GM06990 (cell line): Measurements from ENCODE around the gene CMTR2.
"Not testable (repeated sequence)": the region's sequence is repeated elsewhere in the genome, so short reads cannot be mapped to it uniquely, and the experiment has no call there.

Source experiments
- DNase-seq: peaks from one replicate; pipeline ENCODE4 v3.0.0-alpha.2; 2011; ENCODE audit not compliant: insufficient read length; ENCODE audit errors: extremely low read depth
- H3K27me3 ChIP-seq: replicated peaks from 2 replicates; pipeline ENCODE4 v1.6.0; 2011; ENCODE audit warnings: low read length; ENCODE audit not compliant: control insufficient read depth, insufficient read depth
- H3K36me3 ChIP-seq: 2 replicates; pipeline ENCODE4 v1.5.1; 2011; ENCODE audit warnings: low read length; ENCODE audit not compliant: control insufficient read depth, insufficient read depth
- H3K4me3 ChIP-seq: replicated peaks from 2 replicates; pipeline ENCODE4 v1.5.1; 2011; ENCODE audit warnings: low read depth, mild to moderate bottlenecking, control low read depth, low read length
- CTCF ChIP-seq: IDR thresholded peaks from 2 replicates; pipeline ENCODE4 v1.5.1; 2011; ENCODE audit warnings: low read length, control low read depth, mild to moderate bottlenecking, inconsistent platforms; ENCODE audit not compliant: insufficient read depth, poor library complexity, severe bottlenecking

Gene CMTR2

GRCh38 chr16:71297341-71297634, 8.1 kb upstream of the CMTR2 start:
- no peaks in the 10 kb centered on the region; the same call in none of the 2 replicates for H3K27me3 ChIP-seq
- no peak for TF ChIP-seq CTCF
- DNase-seq: no peak

GRCh38 chr16:71296584-71297340, 7.6 kb upstream of the CMTR2 start:
- H3K4me3 ChIP-seq: no peak overlapping the region
- H3K36me3 ChIP-seq: no peaks in the 10 kb centered on the region
- no peak for DNase-seq
- TF ChIP-seq CTCF: no peak
- no peaks in the 10 kb centered on the region; the same call in none of the 2 replicates for H3K27me3 ChIP-seq

More at GRCh38 chr16:71297341-71297634, 8.1 kb upstream of the CMTR2 start:
- H3K36me3 ChIP-seq: no peaks in the 10 kb centered on the region
- no peak overlapping the region for H3K4me3 ChIP-seq

- TF ChIP-seq CTCF: no peak
- Histone ChIP-seq H3K36me3 (no peaks in the 10 kb centered on the region), H3K27me3 (no peaks in the 10 kb centered on the region), H3K4me3 (no peak overlapping the region)
- no peak for DNase-seq
Measured at GRCh38 chr16:71295950-71296349, 6.7 kb upstream of the CMTR2 start.

DNA sequence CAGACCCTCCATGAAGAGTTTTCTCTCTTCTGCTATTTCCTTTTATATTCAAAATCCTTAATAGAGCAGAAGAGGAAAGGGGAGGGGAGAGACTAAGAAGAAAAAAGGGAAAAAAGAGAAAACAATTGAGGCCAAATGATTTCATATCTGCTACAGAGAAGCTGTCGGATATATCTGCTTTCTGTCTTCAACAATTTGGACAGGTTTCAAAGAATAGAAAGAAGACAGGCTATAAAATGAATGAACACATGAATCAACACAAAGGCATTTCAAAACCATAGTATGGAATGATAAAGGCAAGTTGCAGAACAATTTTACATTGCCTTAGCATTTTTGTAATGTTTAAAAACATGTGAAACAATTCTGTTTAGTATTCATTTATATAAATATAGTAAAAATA, 4.7 kb upstream of the CMTR2 start:
- Histone ChIP-seq H3K36me3 (no peaks in the 10 kb centered on the region), H3K4me3 (no peak overlapping the region), H3K27me3 (no peaks in the 10 kb centered on the region)
- DNase-seq: no peak
- no peak for TF ChIP-seq CTCF

GRCh38 chr16:71292095-71292494, 2.9 kb upstream of the CMTR2 start:
- DNase-seq, H3K36me3 ChIP-seq, H3K27me3 ChIP-seq, H3K4me3 ChIP-seq: not testable (repeated sequence)

DNA sequence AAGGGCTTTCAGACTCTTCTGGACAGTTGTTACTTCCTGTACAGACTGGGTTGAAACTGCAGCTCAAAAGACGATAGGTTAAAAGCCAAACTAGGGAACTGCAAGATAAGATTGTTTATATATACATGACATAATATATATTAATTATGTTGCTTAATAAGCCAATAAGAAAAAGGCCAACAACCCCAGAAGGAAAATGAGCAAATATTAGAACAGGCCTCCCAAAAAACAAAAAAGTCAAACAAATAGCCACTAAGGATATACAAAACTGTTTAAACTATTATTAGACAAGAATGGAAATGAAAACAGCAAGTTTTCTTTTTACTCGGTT, 495 bp upstream of the CMTR2 start:
- DNase-seq: no peak
- TF ChIP-seq CTCF: no peak
- Histone ChIP-seq H3K4me3 (peak overlapping the region; percentile 86), H3K36me3 (peaks cover 5% of the 10 kb centered on the region), H3K27me3 (no peaks in the 10 kb centered on the region)
